Natural killer cell (primary cell): ENCODE results near the gene NEK9. TPM values are rescaled to one million over a fixed set of nuclear protein-coding genes. Genes with fewer than 3 reads are reported as not detected.

Experiments used
- ATAC-seq, 3 donors: fragments of 150-1000 bp in 2 of 3; fragments of 200-7000 bp in 1 of 3; cut with Tn5 transposase; 1 replicate in 1 of 3; 2 replicates in 2 of 3; pipeline ENCODE4 v1.10.0; 2021; ENCODE audit warnings: mild to moderate bottlenecking in 2 of 3, moderate library complexity in 2 of 3
- DNase-seq, 2 donors: peaks; one replicate each; pipeline versions ENCODE4 v3.0.0 to v3.0.0-alpha.2; 2013 to 2021; ENCODE audit warnings: mixed read lengths in 1 of 2
- H3K27ac ChIP-seq: one replicate; pipeline ENCODE4 v1.5.1; 2013; ENCODE audit warnings: mild to moderate bottlenecking, low read length
- H3K27me3 ChIP-seq: one replicate; pipeline ENCODE4 v1.6.1; 2013; ENCODE audit warnings: low read length; ENCODE audit not compliant: control insufficient read depth, insufficient read depth
- H3K36me3 ChIP-seq: one replicate; pipeline ENCODE4 v1.6.1; 2013; ENCODE audit warnings: low read length; ENCODE audit not compliant: control insufficient read depth, insufficient read depth
- H3K4me1 ChIP-seq: one replicate; pipeline ENCODE4 v1.6.1; 2013; ENCODE audit warnings: low read length; ENCODE audit not compliant: control insufficient read depth, insufficient read depth
- H3K4me3 ChIP-seq: one replicate; pipeline ENCODE4 v1.5.1; 2013; ENCODE audit warnings: low read length
- H3K9me3 ChIP-seq: one replicate; pipeline ENCODE4 v1.6.1; 2013; ENCODE audit warnings: low read length; ENCODE audit not compliant: control insufficient read depth, insufficient read depth
- H3K27ac Mint-ChIP-seq, 2 donors: one replicate each; pipeline ENCODE4 v1.8.0; 2022; ENCODE audit warnings: mild to moderate bottlenecking in 2 of 2, mixed read lengths in 2 of 2, moderate library complexity in 1 of 2
- H3K27me3 Mint-ChIP-seq, 2 donors: one replicate each; pipeline ENCODE4 v1.8.0; 2022; ENCODE audit warnings: low read depth in 2 of 2, mixed read lengths in 2 of 2
- H3K36me3 Mint-ChIP-seq: one replicate; pipeline ENCODE4 v1.8.0; 2022; ENCODE audit warnings: mixed read lengths
- H3K4me1 Mint-ChIP-seq, 2 donors: one replicate each; pipeline ENCODE4 v1.8.0; 2022; ENCODE audit warnings: mixed read lengths in 2 of 2
- H3K4me3 Mint-ChIP-seq: one replicate; pipeline ENCODE4 v1.8.0; 2022; ENCODE audit warnings: mild to moderate bottlenecking, moderate library complexity, mixed read lengths
- H3K9me3 Mint-ChIP-seq, 2 donors: one replicate each; pipeline ENCODE4 v1.8.0; 2022; ENCODE audit warnings: mixed read lengths in 2 of 2
- CTCF ChIP-seq: fragments of 200-600 bp; IDR thresholded peaks from one replicate; pipeline ENCODE4 v1.8.0; 2022; ENCODE audit warnings: antibody characterized with exemption
- WGBS: methylation state at CpG from one replicate; pipeline ENCODE4 v1.1.7; 2013; ENCODE audit warnings: missing lambda C conversion rate; ENCODE audit not compliant: insufficient coverage; 5-methylcytosine and 5-hydroxymethylcytosine counted together
- intact Hi-C: fragments of 100-400 bp; cut with micrococcal nuclease; formaldehyde crosslinking; loops from one replicate; pipeline ENCODE4 v1.14.2; 2022
- total RNA-seq, 4 donors: library from RNA; stranded (reverse); fragments of 120-200 nt in 1 of 4; gene quantifications; one replicate each; pipeline versions ENCODE4 v1.2.3 to v1.2.4, GENCODE V29; 2013 to 2022

The NEK9 gene
- total RNA-seq, 3 donors from 2014 or later (not counting 1 experiment from before 2014, with no cell fraction given) = 64.4 to 78.7 (median 74.4) TPM

- intact Hi-C loops = loop anchor here (2.0 to 5.0 kb wide), 4 partner anchors 13 to 429 kb away; no protein-coding TSS in a partner anchor
- Histone ChIP-seq H3K27ac (no peak overlapping the region), H3K9me3 (no peaks in the 10 kb centered on the region), H3K4me3 (no peak overlapping the region), H3K36me3 (peaks cover 41% of the 10 kb centered on the region), H3K27me3 (no peaks in the 10 kb centered on the region), H3K4me1 (peaks cover 7% of the 10 kb centered on the region)
- H3K36me3 Mint-ChIP-seq = peaks cover 21% of the 10 kb centered on the region
- H3K4me1 Mint-ChIP-seq = peaks cover 22 to 27% of the 10 kb centered on the region in 2 donors
- no peaks in the 10 kb centered on the region for H3K27me3 Mint-ChIP-seq
- peak overlapping the region; percentile 72 to 77 for H3K27ac Mint-ChIP-seq
- no peak for TF ChIP-seq CTCF
- WGBS = no CpG with 5 or more reads among the region's 2 CpGs
- ATAC-seq (no peak), DNase-seq (no peak)
- H3K4me3 Mint-ChIP-seq = no peak overlapping the region
- no peaks in the 10 kb centered on the region for H3K9me3 Mint-ChIP-seq
These were observed 6.7 kb upstream of the NEK9 start for GRCh38 chr14:75133597-75133996.

GRCh38 chr14:75132382-75133086 is 5.7 kb upstream of the NEK9 start:
- H3K9me3 ChIP-seq = no peaks in the 10 kb centered on the region
- H3K9me3 Mint-ChIP-seq = no peaks in the 10 kb centered on the region
- H3K4me3 Mint-ChIP-seq = no peak overlapping the region
- peaks cover 41% of the 10 kb centered on the region for H3K36me3 ChIP-seq
- H3K4me3 ChIP-seq = no peak overlapping the region
- H3K27me3 ChIP-seq = no peaks in the 10 kb centered on the region
- no peaks in the 10 kb centered on the region for H3K27me3 Mint-ChIP-seq
- H3K4me1 Mint-ChIP-seq = peaks cover 17 to 22% of the 10 kb centered on the region in 2 donors
- ATAC-seq (peak; percentile 83 to 93 (median 92)), DNase-seq (peak in 1 of 2 donors; percentile 89)
- WGBS = 42% methylated on average over 2 of the region's 4 CpGs
- no peak overlapping the region for H3K27ac ChIP-seq
- peak; percentile 77 for TF ChIP-seq CTCF
- H3K36me3 Mint-ChIP-seq = peaks cover 21% of the 10 kb centered on the region
- intact Hi-C loops = loop anchor here (1.0 to 5.0 kb wide), 6 partner anchors 14 to 522 kb away; no protein-coding TSS in a partner anchor
- H3K27ac Mint-ChIP-seq = peak overlapping the region; percentile 58 to 77
- H3K4me1 ChIP-seq = peaks cover 6% of the 10 kb centered on the region

GRCh38 chr14:75128596-75128990 is 1.7 kb upstream of the NEK9 start:
- intact Hi-C loops = no loop called here
- H3K4me1 ChIP-seq = peaks cover 12% of the 10 kb centered on the region
- no peaks in the 10 kb centered on the region for H3K27me3 Mint-ChIP-seq
- H3K36me3 ChIP-seq = peaks cover 23% of the 10 kb centered on the region
- peaks cover 13% of the 10 kb centered on the region for H3K36me3 Mint-ChIP-seq
- ATAC-seq = no peak
- TF ChIP-seq CTCF = no peak
- no peak overlapping the region for H3K27ac ChIP-seq
- DNase-seq = no peak
- H3K4me3 ChIP-seq = no peak overlapping the region
- H3K27ac Mint-ChIP-seq = peak overlapping the region in 1 of 2 donors; percentile 98
- H3K4me1 Mint-ChIP-seq = peaks cover 52 to 54% of the 10 kb centered on the region in 2 donors
- no peaks in the 10 kb centered on the region for H3K9me3 ChIP-seq
- no peaks in the 10 kb centered on the region for H3K27me3 ChIP-seq
- no peak overlapping the region for H3K4me3 Mint-ChIP-seq
- H3K9me3 Mint-ChIP-seq = no peaks in the 10 kb centered on the region
- 97% methylated on average over 4 of the region's 5 CpGs for WGBS
